Stimulated activated CD8-positive, alpha-beta memory T cell treated with anti-CD3 and anti-CD28 coated beads, Interleukin-12 subunit alpha, Interleukin-12 subunit beta, amount 100 ng/mL, for 24 hours (primary cell): ENCODE data around the gene PCDH10.

Experiments used
- DNase-seq: peaks from one replicate; pipeline ENCODE4 v3.0.0-alpha.2; 2020; ENCODE audit errors: extremely low read depth

Gene PCDH10, protein sequence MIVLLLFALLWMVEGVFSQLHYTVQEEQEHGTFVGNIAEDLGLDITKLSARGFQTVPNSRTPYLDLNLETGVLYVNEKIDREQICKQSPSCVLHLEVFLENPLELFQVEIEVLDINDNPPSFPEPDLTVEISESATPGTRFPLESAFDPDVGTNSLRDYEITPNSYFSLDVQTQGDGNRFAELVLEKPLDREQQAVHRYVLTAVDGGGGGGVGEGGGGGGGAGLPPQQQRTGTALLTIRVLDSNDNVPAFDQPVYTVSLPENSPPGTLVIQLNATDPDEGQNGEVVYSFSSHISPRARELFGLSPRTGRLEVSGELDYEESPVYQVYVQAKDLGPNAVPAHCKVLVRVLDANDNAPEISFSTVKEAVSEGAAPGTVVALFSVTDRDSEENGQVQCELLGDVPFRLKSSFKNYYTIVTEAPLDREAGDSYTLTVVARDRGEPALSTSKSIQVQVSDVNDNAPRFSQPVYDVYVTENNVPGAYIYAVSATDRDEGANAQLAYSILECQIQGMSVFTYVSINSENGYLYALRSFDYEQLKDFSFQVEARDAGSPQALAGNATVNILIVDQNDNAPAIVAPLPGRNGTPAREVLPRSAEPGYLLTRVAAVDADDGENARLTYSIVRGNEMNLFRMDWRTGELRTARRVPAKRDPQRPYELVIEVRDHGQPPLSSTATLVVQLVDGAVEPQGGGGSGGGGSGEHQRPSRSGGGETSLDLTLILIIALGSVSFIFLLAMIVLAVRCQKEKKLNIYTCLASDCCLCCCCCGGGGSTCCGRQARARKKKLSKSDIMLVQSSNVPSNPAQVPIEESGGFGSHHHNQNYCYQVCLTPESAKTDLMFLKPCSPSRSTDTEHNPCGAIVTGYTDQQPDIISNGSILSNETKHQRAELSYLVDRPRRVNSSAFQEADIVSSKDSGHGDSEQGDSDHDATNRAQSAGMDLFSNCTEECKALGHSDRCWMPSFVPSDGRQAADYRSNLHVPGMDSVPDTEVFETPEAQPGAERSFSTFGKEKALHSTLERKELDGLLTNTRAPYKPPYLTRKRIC

GRCh38 chr4:133148690-133149363 lies at the start of gene PCDH10:
PCDH10 (plus strand) TSS chr4:133149294; CDS start chr4:133150141, 847 bp downstream.
- DNase-seq, result no peak

DNA sequence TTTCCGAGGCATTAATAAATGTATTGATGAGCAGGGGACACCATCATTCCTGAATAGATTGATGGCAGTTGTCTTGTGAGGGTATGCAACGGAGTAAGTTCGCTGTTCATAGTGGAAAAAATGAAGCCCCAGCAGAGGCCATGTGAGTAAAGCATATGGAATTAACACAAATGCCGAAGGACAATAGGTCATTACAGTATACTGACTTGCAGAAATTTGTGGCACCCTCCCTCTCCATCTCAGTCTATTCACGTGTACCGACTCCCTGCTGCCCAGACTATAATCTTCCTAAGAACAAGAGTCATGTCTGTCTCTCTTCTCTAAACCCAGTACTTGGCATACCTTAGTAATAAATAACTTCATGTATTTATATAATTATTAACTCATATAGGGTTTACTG lies 47.1 kb upstream of the PCDH10 start:
- no peak for DNase-seq

- DNase-seq, result no peak
Observed at GRCh38 chr4:133102612-133103409, 46.3 kb upstream of the PCDH10 start.

DNA sequence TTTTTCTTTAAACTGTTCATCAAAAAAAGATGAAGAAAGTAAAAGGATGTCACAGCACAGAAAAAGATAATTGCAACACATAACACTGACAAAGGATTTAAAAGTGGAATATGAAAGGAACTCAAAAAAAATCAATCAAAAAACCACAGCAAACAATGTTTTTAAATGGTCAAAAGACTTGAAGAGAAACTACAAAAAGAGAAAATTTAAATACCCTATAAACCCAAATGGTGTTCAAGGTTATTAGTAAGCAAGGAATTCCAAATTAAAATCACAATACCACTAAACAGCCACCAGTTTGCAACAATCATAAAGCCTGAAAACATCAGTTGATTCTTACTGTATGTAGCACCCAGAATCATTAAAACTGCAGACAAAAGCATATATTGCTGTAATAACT lies 36.5 kb upstream of the PCDH10 start:
- no peak for DNase-seq

GRCh38 chr4:133124746-133125145 lies 24.3 kb upstream of the PCDH10 start:
- DNase-seq, result no peak

DNA sequence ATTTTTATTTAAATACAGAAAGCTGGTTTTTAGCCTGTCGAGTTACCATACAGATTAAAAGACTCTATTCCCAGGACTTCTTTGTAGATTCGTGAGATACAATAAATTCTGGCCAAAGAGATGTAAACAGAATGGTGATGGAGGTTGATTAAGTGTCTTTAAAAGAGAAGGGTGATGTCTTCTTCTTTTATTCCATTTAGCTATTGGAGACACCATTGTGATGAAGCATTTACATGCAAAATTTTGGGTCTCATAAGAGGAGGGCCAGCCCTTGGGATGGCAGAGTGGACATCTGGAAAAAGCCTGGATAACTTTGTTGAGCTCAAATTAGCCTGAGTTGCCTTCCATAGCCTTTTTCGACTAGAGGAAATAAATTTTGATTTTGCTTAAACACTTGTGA lies 21.6 kb upstream of the PCDH10 start:
- no peak for DNase-seq

- no peak for DNase-seq
Observed at GRCh38 chr4:133129237-133129636, 19.9 kb upstream of the PCDH10 start.

GRCh38 chr4:133130171-133130570 lies 18.9 kb upstream of the PCDH10 start:
- no peak for DNase-seq

DNA sequence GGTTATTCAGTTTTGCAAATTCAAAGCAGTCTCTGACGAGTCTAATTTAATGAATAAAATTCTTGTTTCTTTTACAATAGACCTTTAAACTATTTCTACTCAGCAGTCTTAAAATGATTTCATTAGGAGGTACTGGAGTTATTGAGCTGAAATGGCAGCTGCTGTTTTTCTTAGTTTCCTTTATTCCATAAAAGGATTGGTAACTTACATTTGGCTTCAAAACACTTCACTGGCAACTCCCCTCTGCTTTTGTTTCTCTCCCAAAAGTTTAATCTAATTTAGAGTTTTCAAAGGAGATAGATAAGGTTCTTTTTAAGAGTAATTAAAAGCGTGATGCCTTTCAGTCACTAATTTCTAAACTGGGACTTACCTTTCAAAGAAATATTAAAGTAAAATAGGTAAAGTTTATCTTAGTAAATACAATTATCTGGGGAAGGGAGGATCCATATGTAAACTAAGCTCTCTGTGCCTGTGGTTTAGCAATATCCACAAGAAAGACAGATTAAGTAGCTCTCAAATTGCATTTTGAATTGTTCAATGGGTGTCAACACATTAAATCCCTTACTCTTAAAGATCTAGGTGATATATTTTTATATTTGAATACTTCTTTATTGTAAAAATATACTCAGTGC lies 17.1 kb upstream of the PCDH10 start:
- no peak for DNase-seq

- DNase-seq, result no peak
Observed at GRCh38 chr4:133136833-133137232, 12.3 kb upstream of the PCDH10 start.

GRCh38 chr4:133137571-133137970 lies 11.5 kb upstream of the PCDH10 start:
- DNase-seq, result no peak

DNA sequence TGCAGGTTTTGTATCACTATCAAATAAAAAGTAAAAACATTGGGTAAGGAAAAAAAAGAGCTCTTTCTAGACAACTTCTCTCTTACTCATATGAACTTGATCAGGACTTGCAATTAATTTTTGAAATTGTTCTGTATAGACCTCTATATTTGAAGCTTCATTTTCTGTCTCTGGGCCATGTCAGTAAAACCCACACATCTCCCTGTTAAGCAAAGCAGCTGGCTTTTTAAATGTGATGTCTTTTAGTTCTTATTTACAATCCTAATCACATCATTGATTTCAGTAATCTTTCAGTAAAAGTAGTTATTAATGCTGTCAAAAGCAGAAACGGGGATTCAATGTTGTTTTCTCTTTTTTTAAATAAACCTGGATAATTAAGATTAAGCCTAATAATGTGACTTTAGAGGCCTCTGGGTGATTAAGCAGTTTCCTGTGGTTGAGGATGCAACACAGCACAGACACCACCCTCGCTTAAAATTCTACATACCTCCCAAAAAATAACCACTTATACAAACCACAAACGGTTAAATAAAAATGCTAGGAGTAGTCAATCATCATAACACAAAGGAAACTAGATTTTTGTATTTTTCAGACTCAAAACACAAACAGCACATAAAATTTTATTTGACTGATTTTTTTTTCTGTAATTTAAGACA lies 5.2 kb upstream of the PCDH10 start:
- no peak for DNase-seq

GRCh38 chr4:133145241-133145640 lies 3.9 kb upstream of the PCDH10 start:
- DNase-seq, result no peak

- DNase-seq, result no peak
Observed at GRCh38 chr4:133145758-133146573, 3.1 kb upstream of the PCDH10 start.

DNA sequence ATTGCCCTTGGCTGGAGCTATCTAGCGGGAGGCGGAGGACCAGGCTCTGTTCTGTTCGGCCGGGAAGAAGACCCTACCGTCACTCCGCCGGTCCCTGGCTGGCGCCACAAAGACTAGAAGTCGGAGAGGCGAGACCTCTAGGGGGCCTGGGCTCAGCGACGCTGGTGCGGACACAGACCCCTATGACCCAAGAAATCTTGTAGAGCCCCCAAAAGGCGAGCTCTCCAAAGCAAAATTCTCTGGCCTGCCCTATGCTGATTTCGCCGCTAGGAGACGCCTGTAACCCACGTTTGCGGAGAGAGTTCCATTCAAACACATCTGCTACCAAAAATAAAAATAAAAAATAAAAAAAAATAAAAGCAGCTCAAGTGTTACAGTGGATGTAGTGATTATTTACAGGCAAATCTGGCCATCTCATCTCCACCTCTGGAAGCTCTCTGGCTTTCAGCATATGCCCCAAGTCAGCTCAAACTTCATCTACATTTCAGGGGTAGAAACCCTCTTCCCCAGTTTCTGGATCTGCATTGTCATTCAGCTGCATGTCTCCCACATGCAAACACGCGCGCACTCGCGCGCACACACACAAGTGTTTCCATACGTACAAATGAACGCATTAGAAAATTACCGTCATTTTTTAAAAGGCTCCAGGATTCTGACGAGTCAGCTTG lies 2.4 kb upstream of the PCDH10 start:
- no peak for DNase-seq

DNA sequence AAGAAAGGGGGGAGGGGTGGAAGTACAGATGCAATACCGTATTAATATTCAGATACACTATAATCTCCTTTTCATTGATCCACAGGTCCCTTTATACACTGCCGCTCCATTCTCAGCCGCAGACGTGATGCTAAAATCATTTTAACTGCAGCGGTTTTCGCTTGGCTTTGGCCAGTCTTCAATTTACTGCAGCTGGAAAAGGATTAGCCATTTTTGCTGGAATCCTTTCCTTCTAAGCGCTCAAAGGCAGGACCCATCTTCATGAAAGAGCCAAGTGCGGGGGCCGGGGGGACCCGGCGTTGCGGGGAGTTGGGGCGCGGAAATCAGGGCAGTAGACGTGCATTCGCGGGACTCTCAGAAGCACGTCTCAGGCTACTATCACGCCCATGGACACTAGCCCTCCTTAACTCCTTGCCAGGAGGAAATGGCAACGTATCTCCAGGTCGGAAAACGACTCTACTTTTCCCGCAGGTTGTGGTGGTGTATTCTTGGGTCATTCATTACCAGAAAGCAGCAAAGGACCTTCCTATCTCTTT lies 1.7 kb upstream of the PCDH10 start:
- DNase-seq, result no peak

DNA sequence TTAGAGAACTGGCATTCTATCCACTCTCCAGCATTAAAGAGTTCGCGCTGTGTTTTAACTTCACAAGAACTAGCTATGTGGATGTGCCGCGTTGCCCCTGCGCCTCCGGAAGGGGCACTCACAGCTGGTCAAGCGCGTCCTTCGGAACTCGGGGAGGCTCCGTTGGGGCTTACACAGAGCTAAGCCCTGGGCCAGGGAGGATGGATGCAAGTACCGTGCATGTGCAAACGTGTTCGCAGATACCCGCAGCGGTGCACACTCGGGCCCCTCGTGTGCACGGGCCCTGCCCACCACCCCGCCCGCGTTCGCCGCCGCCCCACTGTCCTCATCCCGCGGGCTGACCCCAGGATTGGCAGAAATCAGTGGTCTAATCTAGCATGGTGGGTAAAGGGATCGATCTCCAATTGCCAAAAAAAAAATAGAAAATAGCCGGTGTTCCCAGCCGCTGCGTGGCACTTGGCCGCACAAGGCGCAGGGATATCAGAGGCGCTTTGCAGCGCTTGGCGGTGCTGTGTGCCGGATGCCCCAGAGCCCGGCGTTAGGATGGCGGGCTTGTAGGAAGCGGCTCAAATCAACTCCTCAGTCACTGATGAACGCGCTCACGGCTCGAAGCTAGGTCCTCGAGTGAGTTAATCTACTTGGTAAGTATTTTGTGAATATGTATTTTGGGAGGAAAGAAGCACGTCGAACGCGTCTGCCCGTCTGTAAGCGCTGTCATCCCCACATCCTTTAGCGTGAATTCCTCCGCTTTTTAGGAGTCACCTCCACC lies 989 bp upstream of the PCDH10 start:
- DNase-seq, result no peak

DNA sequence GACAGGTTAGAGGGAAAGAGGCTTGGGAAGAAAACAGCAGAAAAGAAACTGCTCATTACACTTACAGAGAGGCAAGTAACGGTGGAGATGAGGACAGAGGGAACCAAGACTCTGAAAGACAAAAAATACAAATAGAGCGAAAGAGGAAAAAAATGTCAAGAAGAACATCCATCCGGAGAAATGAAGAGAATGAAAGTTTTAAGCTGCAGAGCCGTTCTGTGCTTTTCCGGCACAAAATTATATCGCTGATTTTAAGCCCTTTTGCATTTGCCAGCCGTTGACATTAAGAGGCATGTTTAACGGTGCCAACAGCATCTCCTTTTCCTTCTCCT lies 236 bp downstream of the PCDH10 start:
- no peak for DNase-seq
